GM06990 (cell line): ENCODE data around the gene PIAS4.

Experiments
- DNase-seq: peaks from one replicate; pipeline ENCODE4 v3.0.0-alpha.2; 2011; ENCODE audit not compliant: insufficient read length; ENCODE audit errors: extremely low read depth
- H3K27me3 ChIP-seq: replicated peaks from 2 replicates; pipeline ENCODE4 v1.6.0; 2011; ENCODE audit warnings: low read length; ENCODE audit not compliant: control insufficient read depth, insufficient read depth
- H3K36me3 ChIP-seq: 2 replicates; pipeline ENCODE4 v1.5.1; 2011; ENCODE audit warnings: low read length; ENCODE audit not compliant: control insufficient read depth, insufficient read depth
- H3K4me3 ChIP-seq: replicated peaks from 2 replicates; pipeline ENCODE4 v1.5.1; 2011; ENCODE audit warnings: low read depth, mild to moderate bottlenecking, control low read depth, low read length
- TF ChIP-seq, protein P1 (sequence below): IDR thresholded peaks from 2 replicates; pipeline ENCODE4 v1.5.1; 2011; ENCODE audit warnings: low read length, control low read depth, mild to moderate bottlenecking, inconsistent platforms; ENCODE audit not compliant: insufficient read depth, poor library complexity, severe bottlenecking

Gene PIAS4

DNA sequence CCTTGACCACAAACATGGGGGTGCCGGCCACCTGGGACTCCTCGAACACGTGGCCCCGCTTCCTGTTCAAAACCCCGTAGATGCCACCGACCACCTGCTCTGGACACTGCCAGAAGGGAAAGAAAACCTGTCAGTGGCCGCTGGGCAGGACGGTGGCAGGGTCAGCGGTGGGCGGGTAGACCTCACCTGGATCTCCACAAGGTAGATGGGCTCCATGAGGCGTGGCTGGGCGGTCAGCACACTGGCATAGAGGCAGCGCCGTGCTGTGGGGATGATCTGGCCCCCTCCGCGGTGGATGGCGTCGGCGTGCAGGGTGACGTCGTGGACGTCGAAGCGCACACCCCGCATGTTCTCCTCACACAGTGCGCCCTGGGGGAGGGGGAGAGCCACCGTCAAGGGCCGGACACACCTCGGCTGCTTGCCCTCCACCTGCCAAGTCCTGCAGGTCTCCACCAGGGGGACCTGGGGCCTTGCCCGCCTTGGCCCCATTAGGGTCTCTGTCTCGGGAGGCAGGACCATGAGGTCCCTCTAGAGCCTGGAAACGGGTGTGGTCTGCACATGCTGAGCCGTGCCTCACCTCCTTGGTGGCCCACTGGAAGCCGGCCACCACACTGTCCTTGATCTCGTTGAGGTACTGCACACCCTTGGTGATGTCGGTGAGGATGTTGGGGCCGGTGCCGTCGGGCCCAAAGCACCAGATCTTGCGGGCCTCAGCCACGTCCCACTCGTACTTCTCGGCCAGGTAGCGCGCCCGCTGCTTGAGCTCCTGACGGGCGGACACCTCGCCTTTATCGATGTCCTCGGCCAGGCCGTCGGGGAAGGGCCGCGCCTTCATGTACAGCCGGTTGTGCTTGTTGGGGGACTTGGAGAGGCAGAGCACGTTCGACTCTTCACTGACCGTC is 30.0 kb upstream of the PIAS4 start:
- no peaks in the 10 kb centered on the region for H3K27me3 ChIP-seq
- TF ChIP-seq, protein P1, sequence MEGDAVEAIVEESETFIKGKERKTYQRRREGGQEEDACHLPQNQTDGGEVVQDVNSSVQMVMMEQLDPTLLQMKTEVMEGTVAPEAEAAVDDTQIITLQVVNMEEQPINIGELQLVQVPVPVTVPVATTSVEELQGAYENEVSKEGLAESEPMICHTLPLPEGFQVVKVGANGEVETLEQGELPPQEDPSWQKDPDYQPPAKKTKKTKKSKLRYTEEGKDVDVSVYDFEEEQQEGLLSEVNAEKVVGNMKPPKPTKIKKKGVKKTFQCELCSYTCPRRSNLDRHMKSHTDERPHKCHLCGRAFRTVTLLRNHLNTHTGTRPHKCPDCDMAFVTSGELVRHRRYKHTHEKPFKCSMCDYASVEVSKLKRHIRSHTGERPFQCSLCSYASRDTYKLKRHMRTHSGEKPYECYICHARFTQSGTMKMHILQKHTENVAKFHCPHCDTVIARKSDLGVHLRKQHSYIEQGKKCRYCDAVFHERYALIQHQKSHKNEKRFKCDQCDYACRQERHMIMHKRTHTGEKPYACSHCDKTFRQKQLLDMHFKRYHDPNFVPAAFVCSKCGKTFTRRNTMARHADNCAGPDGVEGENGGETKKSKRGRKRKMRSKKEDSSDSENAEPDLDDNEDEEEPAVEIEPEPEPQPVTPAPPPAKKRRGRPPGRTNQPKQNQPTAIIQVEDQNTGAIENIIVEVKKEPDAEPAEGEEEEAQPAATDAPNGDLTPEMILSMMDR: peak; percentile 7
- peaks cover 67% of the 10 kb centered on the region for H3K36me3 ChIP-seq
- no peak overlapping the region for H3K4me3 ChIP-seq
- DNase-seq: no peak

DNA sequence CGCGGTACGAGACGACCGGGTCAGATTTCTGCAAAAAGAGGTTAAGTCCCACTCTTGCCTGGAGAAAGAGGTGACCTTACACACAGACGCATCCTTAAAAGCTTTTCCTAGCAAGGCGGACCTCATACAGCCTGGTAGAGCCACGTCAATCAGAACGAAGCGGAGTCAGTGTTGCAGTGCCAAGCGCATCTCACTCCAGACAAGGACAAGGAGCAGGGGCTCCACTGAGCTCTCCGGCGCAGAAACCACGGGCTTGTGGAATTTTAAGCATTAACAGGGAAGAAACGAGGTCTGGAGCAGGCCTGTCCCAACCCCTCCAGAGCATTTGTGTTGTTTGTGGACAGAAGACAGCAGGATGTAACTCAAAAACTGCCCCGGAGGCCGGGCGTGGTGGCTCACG is 29.4 kb upstream of the PIAS4 start:
- no peak for DNase-seq
- Histone ChIP-seq H3K27me3 (no peaks in the 10 kb centered on the region), H3K4me3 (no peak overlapping the region), H3K36me3 (peaks cover 73% of the 10 kb centered on the region)
- TF ChIP-seq, protein P1: no peak

DNA sequence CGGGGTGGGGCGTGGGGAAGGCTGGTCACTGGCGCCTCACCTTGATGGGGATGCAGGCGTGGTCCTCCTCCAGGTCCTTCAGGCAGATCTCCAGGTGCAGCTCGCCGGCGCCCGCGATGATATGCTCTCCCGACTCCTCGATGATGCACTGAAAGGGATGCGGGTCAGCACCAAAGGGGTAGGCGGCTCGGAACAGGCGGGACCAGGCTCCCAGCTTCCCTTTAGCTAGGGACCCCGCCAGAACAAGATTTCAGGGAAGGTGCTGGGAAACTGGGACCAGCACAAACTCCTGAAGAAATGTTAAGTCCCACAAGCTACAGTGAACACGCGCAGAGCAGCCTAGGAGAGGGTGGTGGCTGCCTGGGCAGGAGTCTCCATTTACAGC is 28.3 kb upstream of the PIAS4 start:
- Histone ChIP-seq H3K4me3 (no peak overlapping the region), H3K36me3 (peaks cover 85% of the 10 kb centered on the region), H3K27me3 (no peaks in the 10 kb centered on the region)
- no peak for DNase-seq
- TF ChIP-seq, protein P1: no peak

DNA sequence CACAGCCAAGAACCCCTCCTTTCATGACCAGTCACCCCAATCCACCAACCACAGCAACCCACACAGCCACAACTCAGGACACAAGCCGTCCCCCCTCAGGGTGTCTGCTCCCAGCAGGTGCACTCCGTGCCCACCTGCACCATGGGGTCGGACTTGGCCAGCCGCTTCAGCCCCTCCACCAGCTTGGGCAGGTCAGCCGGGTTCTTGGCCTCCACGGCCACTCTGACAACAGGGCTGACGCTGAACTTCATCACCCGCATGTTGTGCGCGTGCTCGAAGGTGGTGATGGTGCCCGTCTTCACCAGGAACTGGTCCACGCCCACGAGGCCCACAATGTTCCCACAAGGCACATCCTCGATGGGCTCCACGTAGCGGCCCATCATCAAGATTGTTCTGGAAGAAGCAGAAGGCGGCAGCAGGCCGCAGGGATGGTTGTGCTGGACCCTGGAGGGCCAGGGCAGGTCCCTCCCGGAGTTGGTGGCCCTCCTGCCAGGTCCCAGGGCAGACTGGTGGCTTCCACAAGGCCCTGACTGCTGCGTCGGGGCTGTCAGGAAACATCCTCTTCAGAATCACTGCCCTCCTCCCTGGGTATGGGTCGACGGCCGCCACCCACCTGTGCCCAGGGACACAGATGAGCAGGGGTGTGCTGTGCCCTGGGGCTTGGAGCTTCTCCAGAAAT is 27.7 kb upstream of the PIAS4 start:
- Histone ChIP-seq H3K4me3 (no peak overlapping the region), H3K36me3 (peaks cover 85% of the 10 kb centered on the region), H3K27me3 (no peaks in the 10 kb centered on the region)
- DNase-seq: no peak
- TF ChIP-seq, protein P1: no peak

DNA sequence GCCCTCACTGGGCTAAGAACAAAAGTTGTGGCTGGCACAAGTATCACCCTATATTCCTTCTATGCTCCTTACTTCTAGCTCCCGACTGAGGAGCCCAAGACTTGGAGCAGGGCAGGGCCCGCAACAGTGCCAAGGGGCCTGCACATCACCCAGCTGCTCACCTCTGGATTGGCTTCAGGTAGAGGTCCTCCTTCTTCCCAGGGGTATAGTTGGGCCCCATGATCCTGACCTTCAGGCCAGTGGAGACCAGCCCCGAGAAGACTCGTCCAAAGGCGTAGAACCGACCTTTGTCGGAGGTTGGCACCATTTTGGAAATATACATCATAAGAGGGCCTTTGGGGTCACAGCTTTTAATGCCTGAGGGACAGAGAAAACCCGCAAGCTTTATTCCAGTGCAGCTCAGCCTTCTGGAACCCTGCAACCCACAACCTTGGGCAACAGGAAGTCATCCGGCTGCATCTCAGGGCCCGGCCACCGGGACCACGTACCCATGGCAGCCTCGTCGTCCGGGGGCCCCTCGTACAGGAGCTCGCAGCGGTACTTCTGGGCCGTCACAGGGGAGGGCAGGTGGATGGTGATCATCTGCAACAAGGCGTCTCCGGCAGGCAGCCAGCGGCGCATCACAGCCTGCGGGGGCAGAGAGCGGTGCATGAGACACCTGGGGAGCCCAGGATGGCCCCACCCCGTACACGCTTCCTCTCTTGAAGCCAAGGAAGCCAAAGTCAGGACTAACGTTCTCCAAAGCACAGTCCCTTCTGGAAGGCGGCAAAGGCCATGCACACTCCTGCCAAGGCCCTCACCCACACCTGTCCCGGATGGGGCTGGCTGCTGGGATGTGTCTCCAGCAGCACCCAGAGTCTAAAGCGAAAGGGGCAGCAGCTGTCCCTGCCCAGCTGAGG is 26.9 kb upstream of the PIAS4 start:
- no peak overlapping the region for H3K4me3 ChIP-seq
- TF ChIP-seq, protein P1: no peak
- peaks cover 79% of the 10 kb centered on the region for H3K36me3 ChIP-seq
- no peak for DNase-seq
- H3K27me3 ChIP-seq: no peaks in the 10 kb centered on the region
